Gastroesophageal sphincter (tissue), 4 donors: Measurements from ENCODE around the gene PNKD. TPM values are rescaled to one million over a fixed set of nuclear protein-coding genes. Genes with fewer than 3 reads are reported as not detected.
A peak's percentile ranks its signal among the peaks of the same experiment; 100 is the strongest.

Source experiments
- ATAC-seq: fragments of 150-250 bp; one replicate; pipeline ENCODE4 v1.9.1; 2016; ENCODE audit warnings: mild to moderate bottlenecking, moderate library complexity
- H3K27ac ChIP-seq, 4 donors: fragments of 200-600 bp; sonication (generic) in 3 of 4; 1 replicate in 3 of 4; 2 replicates in 1 of 4; pipeline ENCODE4 v1.5.1; 2016 to 2019
- H3K27me3 ChIP-seq: fragments of 200-600 bp; sonication (generic); one replicate; pipeline ENCODE4 v1.5.1; 2019
- H3K36me3 ChIP-seq, 2 donors: fragments of 200-600 bp; sonication (generic); one replicate each; pipeline ENCODE4 v1.5.1; 2019; ENCODE audit warnings: control low read depth in 1 of 2
- H3K4me1 ChIP-seq, 3 donors: fragments of 200-600 bp; sonication (generic); 1 replicate in 2 of 3; 2 replicates in 1 of 3; pipeline ENCODE4 v1.5.1; 2016 to 2019; ENCODE audit warnings: control low read depth in 2 of 3
- H3K4me3 ChIP-seq, 2 donors: fragments of 200-600 bp; sonication (generic); one replicate each; pipeline ENCODE4 v1.5.1; 2019; ENCODE audit warnings: mild to moderate bottlenecking in 1 of 2, moderate library complexity in 1 of 2
- H3K9me3 ChIP-seq, 3 donors: fragments of 200-600 bp; sonication (generic); one replicate each; pipeline ENCODE4 v1.5.1; 2017 to 2019; ENCODE audit warnings: control low read depth in 2 of 3
- EP300 ChIP-seq: sonication (generic); formaldehyde crosslinking; IDR thresholded peaks from one replicate; pipeline ENCODE4 v1.6.1; 2017; ENCODE audit warnings: antibody characterized with exemption, mild to moderate bottlenecking
- POLR2A ChIP-seq, 2 donors: fragments of 450-650 bp; IDR thresholded peaks; one replicate each; pipeline ENCODE4 v1.6.1; 2017; ENCODE audit warnings: antibody characterized with exemption in 2 of 2, mild to moderate bottlenecking in 2 of 2, moderate library complexity in 1 of 2
- POLR2AphosphoS5 ChIP-seq: sonication (generic); formaldehyde crosslinking; IDR thresholded peaks from one replicate; pipeline ENCODE4 v1.6.1; 2017; ENCODE audit warnings: antibody characterized with exemption
- WGBS, 2 donors: methylation state at CpG; one replicate each; pipeline ENCODE4 v1.1.5; 2018; ENCODE audit warnings: low coverage in 1 of 2; 5-methylcytosine and 5-hydroxymethylcytosine counted together
- total RNA-seq, 4 donors: library from RNA; depleted of rRNA; stranded (reverse); fragments of >200 nt; gene quantifications; one replicate each; pipeline ENCODE4 v1.1.0, GENCODE V29; 2016
- TF ChIP-seq, protein P1 (sequence below), 4 experiments: fragments of 200-600 bp in 2 of 4; fragments of 450-650 bp in 2 of 4; sonication (generic) in 1 of 4; IDR thresholded peaks; one replicate each; pipeline ENCODE4 v1.5.1; 2017 to 2019; ENCODE audit warnings: antibody characterized with exemption in 4 of 4, mild to moderate bottlenecking in 2 of 4, moderate library complexity in 2 of 4

The PNKD gene
- total RNA-seq, 4 donors from 2014 or later = 48.6 to 60.2 (median 56.9) TPM

DNA sequence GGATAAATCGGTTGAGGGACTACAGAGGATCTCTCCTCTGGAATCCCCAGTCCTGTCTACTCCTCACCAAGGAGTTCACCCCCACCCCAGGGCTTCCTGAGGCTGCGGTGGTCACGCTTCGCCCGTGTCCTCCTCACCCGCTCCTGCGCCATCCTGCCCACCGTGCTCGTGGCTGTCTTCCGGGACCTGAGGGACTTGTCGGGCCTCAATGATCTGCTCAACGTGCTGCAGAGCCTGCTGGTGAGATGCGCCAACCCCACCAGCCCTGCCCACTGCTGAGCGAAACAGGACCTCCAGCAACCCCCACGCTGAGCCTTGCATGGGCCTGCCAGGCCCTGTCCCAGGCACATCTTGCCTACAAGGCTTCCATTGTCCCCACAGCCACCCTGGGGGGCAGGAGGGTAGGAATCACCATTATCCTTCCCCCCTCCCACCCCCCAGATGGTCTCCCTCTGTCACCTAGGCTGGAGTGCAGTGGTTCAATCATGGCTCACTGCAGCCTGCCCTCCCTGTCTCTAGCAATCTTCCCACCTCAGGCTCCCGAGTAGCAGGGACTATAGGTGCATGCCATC is 122.7 kb downstream of the PNKD start:
- Histone ChIP-seq H3K4me3 (no peak overlapping the region), H3K4me1 (peaks cover 0 to 24% (median 0%) of the 10 kb centered on the region in 3 donors), H3K36me3 (no peaks in the 10 kb centered on the region), H3K9me3 (no peaks in the 10 kb centered on the region), H3K27me3 (no peaks in the 10 kb centered on the region), H3K27ac (no peak overlapping the region)
- ATAC-seq = no peak
- 90% methylated on average over 5 of the region's 16 CpGs; no CpG with 5 or more reads in 1 of the 2 donors for WGBS, 2 donors
- TF ChIP-seq POLR2A (IDR thresholded peaks at IDR 0.05) (no peak), POLR2AphosphoS5 (no peak), EP300 (no peak)
- TF ChIP-seq, protein P1, sequence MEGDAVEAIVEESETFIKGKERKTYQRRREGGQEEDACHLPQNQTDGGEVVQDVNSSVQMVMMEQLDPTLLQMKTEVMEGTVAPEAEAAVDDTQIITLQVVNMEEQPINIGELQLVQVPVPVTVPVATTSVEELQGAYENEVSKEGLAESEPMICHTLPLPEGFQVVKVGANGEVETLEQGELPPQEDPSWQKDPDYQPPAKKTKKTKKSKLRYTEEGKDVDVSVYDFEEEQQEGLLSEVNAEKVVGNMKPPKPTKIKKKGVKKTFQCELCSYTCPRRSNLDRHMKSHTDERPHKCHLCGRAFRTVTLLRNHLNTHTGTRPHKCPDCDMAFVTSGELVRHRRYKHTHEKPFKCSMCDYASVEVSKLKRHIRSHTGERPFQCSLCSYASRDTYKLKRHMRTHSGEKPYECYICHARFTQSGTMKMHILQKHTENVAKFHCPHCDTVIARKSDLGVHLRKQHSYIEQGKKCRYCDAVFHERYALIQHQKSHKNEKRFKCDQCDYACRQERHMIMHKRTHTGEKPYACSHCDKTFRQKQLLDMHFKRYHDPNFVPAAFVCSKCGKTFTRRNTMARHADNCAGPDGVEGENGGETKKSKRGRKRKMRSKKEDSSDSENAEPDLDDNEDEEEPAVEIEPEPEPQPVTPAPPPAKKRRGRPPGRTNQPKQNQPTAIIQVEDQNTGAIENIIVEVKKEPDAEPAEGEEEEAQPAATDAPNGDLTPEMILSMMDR (IDR thresholded peaks at IDR 0.05) = no peak

DNA sequence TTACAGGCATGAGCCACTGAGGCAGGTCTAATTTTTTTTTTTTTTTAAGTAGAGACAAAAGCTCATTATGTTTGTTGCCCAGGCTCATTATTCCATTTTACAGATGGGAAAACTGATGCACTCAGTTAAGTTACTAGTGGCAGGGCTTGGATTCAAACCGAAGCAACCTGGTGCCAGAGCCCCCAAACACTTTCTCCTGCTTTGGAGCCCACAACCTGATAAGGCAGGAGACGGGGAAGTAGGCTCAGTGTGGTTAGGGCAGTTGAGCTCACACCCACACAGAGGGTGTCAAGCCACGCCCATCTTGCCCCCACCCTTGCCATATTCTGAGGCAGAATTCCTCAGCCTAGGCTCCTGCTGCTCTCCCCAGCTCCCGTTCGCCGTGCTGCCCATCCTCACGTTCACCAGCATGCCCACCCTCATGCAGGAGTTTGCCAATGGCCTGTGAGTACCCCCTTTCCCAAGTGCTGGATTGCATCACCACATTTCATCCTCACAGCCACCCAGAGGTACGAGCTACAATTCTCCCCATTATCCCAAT is 123.5 kb downstream of the PNKD start:
- Histone ChIP-seq H3K27me3 (no peaks in the 10 kb centered on the region), H3K4me3 (no peak overlapping the region), H3K9me3 (no peaks in the 10 kb centered on the region), H3K27ac (no peak overlapping the region), H3K36me3 (no peaks in the 10 kb centered on the region), H3K4me1 (peaks cover 0 to 32% (median 0%) of the 10 kb centered on the region in 3 donors)
- ATAC-seq = no peak
- TF ChIP-seq, protein P1 (IDR thresholded peaks at IDR 0.05) = no peak
- TF ChIP-seq POLR2AphosphoS5 = no peak
- no peak for TF ChIP-seq EP300
- no peak for TF ChIP-seq POLR2A (IDR thresholded peaks at IDR 0.05)
- 63 to 100% methylated on average over 1 of the region's 8 CpGs for WGBS, 2 donors

DNA sequence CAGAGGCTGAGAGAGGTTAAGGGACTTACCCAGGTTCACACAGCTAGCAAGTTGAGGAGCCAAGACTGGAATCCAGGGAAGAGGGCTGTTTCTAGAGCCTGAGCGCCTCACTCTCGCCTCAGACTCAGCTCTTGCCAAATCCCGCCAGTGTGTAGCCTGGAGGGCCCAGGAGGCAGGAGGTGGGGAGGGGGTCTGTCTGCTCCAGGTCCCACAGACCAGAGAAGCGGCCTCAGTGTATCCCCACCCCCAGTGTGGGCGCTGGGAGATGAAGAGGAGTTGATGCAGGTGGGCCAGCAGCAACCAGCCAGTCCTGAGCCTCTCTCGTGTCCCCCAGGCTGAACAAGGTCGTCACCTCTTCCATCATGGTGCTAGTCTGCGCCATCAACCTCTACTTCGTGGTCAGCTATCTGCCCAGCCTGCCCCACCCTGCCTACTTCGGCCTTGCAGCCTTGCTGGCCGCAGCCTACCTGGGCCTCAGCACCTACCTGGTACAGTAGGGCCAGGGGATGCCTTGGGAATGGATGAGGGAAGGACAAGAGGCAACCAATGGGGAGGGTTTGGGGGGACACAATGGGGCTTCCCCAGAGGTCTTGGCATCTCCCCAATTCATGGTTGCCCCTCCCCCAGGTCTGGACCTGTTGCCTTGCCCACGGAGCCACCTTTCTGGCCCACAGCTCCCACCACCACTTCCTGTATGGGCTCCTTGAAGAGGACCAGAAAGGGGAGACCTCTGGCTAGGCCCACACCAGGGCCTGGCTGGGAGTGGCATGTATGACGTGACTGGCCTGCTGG is 124.2 kb downstream of the PNKD start:
- H3K27me3 ChIP-seq = no peaks in the 10 kb centered on the region
- H3K9me3 ChIP-seq = no peaks in the 10 kb centered on the region
- TF ChIP-seq EP300 (no peak), POLR2A (IDR thresholded peaks at IDR 0.05) (no peak), POLR2AphosphoS5 (no peak)
- TF ChIP-seq, protein P1 (IDR thresholded peaks at IDR 0.05) = no peak
- ATAC-seq = no peak
- WGBS, 2 donors = no CpG with 5 or more reads among the region's 13 CpGs
- H3K36me3 ChIP-seq = no peaks in the 10 kb centered on the region
- no peak overlapping the region for H3K4me3 ChIP-seq
- H3K4me1 ChIP-seq = peaks cover 0 to 36% (median 0%) of the 10 kb centered on the region in 3 donors
- peak overlapping the region in 1 of 4 donors; percentile 35 for H3K27ac ChIP-seq

DNA sequence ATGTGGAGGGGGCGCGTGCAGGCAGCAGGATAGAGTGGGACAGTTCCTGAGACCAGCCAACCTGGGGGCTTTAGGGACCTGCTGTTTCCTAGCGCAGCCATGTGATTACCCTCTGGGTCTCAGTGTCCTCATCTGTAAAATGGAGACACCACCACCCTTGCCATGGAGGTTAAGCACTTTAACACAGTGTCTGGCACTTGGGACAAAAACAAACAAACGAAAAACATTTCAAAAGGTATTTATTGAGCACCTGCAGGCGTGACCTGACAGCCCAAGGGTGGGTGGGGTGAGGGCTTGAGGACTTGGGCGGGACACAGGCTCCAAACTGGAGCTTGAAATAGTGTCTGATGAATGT is 124.7 kb downstream of the PNKD start:
- H3K27me3 ChIP-seq = no peaks in the 10 kb centered on the region
- no peaks in the 10 kb centered on the region for H3K9me3 ChIP-seq
- H3K4me3 ChIP-seq = no peak overlapping the region
- no peak for TF ChIP-seq POLR2AphosphoS5
- TF ChIP-seq, protein P1 (IDR thresholded peaks at IDR 0.05) = no peak
- TF ChIP-seq POLR2A (IDR thresholded peaks at IDR 0.05) = no peak
- peak overlapping the region in 2 of 4 donors; percentile 97 to 100 for H3K27ac ChIP-seq
- 91% methylated on average over 3 of the region's 6 CpGs; no CpG with 5 or more reads in 1 of the 2 donors for WGBS, 2 donors
- no peak for ATAC-seq
- H3K36me3 ChIP-seq = no peaks in the 10 kb centered on the region
- H3K4me1 ChIP-seq = peaks cover 0 to 36% (median 0%) of the 10 kb centered on the region in 3 donors
